HCT116 (cell line): Measurements from ENCODE around the gene PABPC3. TPM values are rescaled to one million over a fixed set of nuclear protein-coding genes. Genes with fewer than 3 reads are reported as not detected.

Experiments
- ATAC-seq: fragments of 200-7000 bp; cut with Tn5 transposase; 2 replicates; pipeline ENCODE4 v1.9.1; 2020; ENCODE audit warnings: mild to moderate bottlenecking, moderate library complexity
- BruUV-seq: library from RNA; stranded (reverse); fragments of 400-500 nt; replicated peaks from 2 replicates; lab custom pipeline; 2021; lab: Mats Ljungman, UMichigan
- CTCF ChIA-PET: fragments of 300-600 bp; sonication (Branson Sonifier 250); formaldehyde crosslinking; loops from one replicate; lab custom pipeline; 2021; ENCODE audit warnings: antibody characterized with exemption; lab: Charles Lee
- POLR2A ChIA-PET: fragments of 300-600, 350-600 bp; sonication (Branson Sonifier 250); formaldehyde crosslinking; loops from one replicate; lab custom pipeline; 2021; ENCODE audit warnings: antibody characterized with exemption; lab: Charles Lee
- RAD21 ChIA-PET, 2 experiments: fragments of 300-600 bp; sonication (Branson Sonifier 250); formaldehyde crosslinking; loops; one replicate each; lab custom pipeline; 2023; ENCODE audit warnings: low total read pairs in 2 of 2; ENCODE audit not compliant: uncharacterized antibody in 2 of 2, unreplicated experiment in 2 of 2, low non-redundant PET in 1 of 2; lab: Charles Lee
- DNase-seq: peaks from one replicate; pipeline ENCODE4 v3.0.0-alpha.2; 2010; ENCODE audit warnings: low read depth, low spot score
- H2AFZ ChIP-seq: fragments of 200-600 bp; shearing (Covaris generic), sonication (generic); 2 replicates; pipeline ENCODE4 v1.6.1; 2017; ENCODE audit warnings: low read depth, mixed run types, mixed read lengths, antibody characterized with exemption, low read length; ENCODE audit not compliant: poor library complexity, severe bottlenecking
- H3K27ac ChIP-seq: 2 replicates; pipeline ENCODE4 v1.5.1; 2012; ENCODE audit warnings: low read depth, low read length
- H3K27me3 ChIP-seq: fragments of 200-600 bp; sonication (generic); 2 replicates; pipeline ENCODE4 v1.6.1; 2016; ENCODE audit warnings: mixed run types, low read length, mixed read lengths; ENCODE audit not compliant: insufficient read depth
- H3K36me3 ChIP-seq, 2 experiments: fragments of 200-500 bp in 1 of 2; fragments of 200-600 bp in 1 of 2; sonication (Bioruptor generic) in 1 of 2; sonication (generic) in 1 of 2; 2 replicates each; pipeline versions ENCODE4 v1.5.1 to v1.6.1; 2014 to 2016; ENCODE audit warnings: low read length in 2 of 2, inconsistent platforms in 1 of 2, mixed read lengths in 1 of 2, mixed run types in 1 of 2; ENCODE audit not compliant: insufficient read depth in 2 of 2, control insufficient read depth in 1 of 2
- H3K4me1 ChIP-seq, 2 experiments: fragments of 200-600 bp in 1 of 2; sonication (generic) in 1 of 2; 2 replicates each; pipeline versions ENCODE4 v1.5.1 to v1.6.1; 2012 to 2017; ENCODE audit warnings: low read length in 2 of 2, inconsistent platforms in 1 of 2, mild to moderate bottlenecking in 1 of 2, mixed read lengths in 1 of 2, mixed run types in 1 of 2, moderate library complexity in 1 of 2; ENCODE audit not compliant: insufficient read depth in 2 of 2, control insufficient read depth in 1 of 2
- H3K4me2 ChIP-seq: fragments of 200-600 bp; sonication (generic); 2 replicates; pipeline ENCODE4 v1.6.1; 2017; ENCODE audit warnings: mixed run types, low read length, mixed read lengths
- H3K4me3 ChIP-seq, 2 experiments: fragments of 200-600 bp in 1 of 2; sonication (generic) in 1 of 2; replicated peaks in 1 of 2; 2 replicates each; pipeline ENCODE4 v1.5.1; 2011 to 2016; ENCODE audit warnings: low read length in 2 of 2, control low read depth in 1 of 2, low read depth in 1 of 2, mild to moderate bottlenecking in 1 of 2, mixed read lengths in 1 of 2, mixed run types in 1 of 2
- H3K79me2 ChIP-seq: fragments of 200-600 bp; sonication (generic); 2 replicates; pipeline ENCODE4 v1.6.1; 2017; ENCODE audit warnings: mild to moderate bottlenecking, mixed run types, low read length, moderate library complexity, mixed read lengths; ENCODE audit not compliant: insufficient read depth
- H3K9ac ChIP-seq: fragments of 200-600 bp; sonication (generic); 2 replicates; pipeline ENCODE4 v1.6.1; 2016; ENCODE audit warnings: low read length, mixed read lengths
- H3K9me2 ChIP-seq: fragments of 200-600 bp; sonication (generic), shearing (Covaris generic); 2 replicates; pipeline ENCODE4 v1.6.1; 2017; ENCODE audit warnings: mixed run types, mild to moderate bottlenecking, moderate library complexity; ENCODE audit not compliant: insufficient read depth
- H3K9me3 ChIP-seq, 2 experiments: fragments of 200-500 bp in 1 of 2; fragments of 200-600 bp in 1 of 2; sonication (Bioruptor generic) in 1 of 2; sonication (generic) in 1 of 2; 2 replicates each; pipeline ENCODE4 v1.6.1; 2014 to 2017; ENCODE audit warnings: low read length in 2 of 2, mixed read lengths in 2 of 2, inconsistent platforms in 1 of 2, low read depth in 1 of 2, mild to moderate bottlenecking in 1 of 2, mixed run types in 1 of 2, moderate library complexity in 1 of 2; ENCODE audit not compliant: control insufficient read depth in 1 of 2, insufficient read depth in 1 of 2
- H4K20me1 ChIP-seq: fragments of 200-600 bp; sonication (generic), shearing (Covaris generic); 2 replicates; pipeline ENCODE4 v1.6.1; 2017; ENCODE audit warnings: mixed run types, mild to moderate bottlenecking, moderate library complexity; ENCODE audit not compliant: insufficient read depth
- CEBPB ChIP-seq: IDR thresholded peaks from 2 replicates; pipeline ENCODE4 v1.6.1; 2012; ENCODE audit warnings: low read depth
- ELF1 ChIP-seq: IDR thresholded peaks from 2 replicates; pipeline ENCODE4 v1.6.1; 2012; ENCODE audit warnings: low read depth, borderline replicate concordance
- EZH2 ChIP-seq: fragments of 200-600 bp; sonication (generic); IDR thresholded peaks from 2 replicates; pipeline ENCODE4 v1.6.1; 2017; ENCODE audit warnings: antibody characterized with exemption, mixed run types
- EZH2phosphoT487 ChIP-seq: fragments of 200-600 bp; IDR thresholded peaks from 2 replicates; pipeline ENCODE4 v1.6.1; 2018; ENCODE audit warnings: antibody characterized with exemption, borderline replicate concordance
- FOSL1 ChIP-seq: IDR thresholded peaks from 2 replicates; pipeline ENCODE4 v1.6.1; 2012; ENCODE audit warnings: low read depth
- MAX ChIP-seq: IDR thresholded peaks from 2 replicates; pipeline ENCODE4 v1.6.1; 2012
- SIN3A ChIP-seq: IDR thresholded peaks from 2 replicates; pipeline ENCODE4 v1.6.1; 2012; ENCODE audit warnings: low read depth
- SP1 ChIP-seq: IDR thresholded peaks from 2 replicates; pipeline ENCODE4 v1.6.1; 2012; ENCODE audit warnings: low read depth
- SRF ChIP-seq: IDR thresholded peaks from 2 replicates; pipeline ENCODE4 v1.6.1; 2012; ENCODE audit warnings: low read depth
- intact Hi-C: fragments of 100-400 bp; cut with micrococcal nuclease; formaldehyde crosslinking; loops from 2 replicates; pipeline ENCODE4 v1.10.0; 2022
- total RNA-seq: library from RNA; stranded (reverse); gene quantifications from one replicate; pipeline ENCODE4 v1.2.1, GENCODE V29; 2021; ENCODE audit not compliant: unreplicated experiment
- TF ChIP-seq, protein P1 (sequence below), 3 experiments: fragments of 200-600 bp in 1 of 3; sonication (generic) in 1 of 3; IDR thresholded peaks in 2 of 3; conservative IDR thresholded peaks in 1 of 3; 2 replicates each; pipeline ENCODE4 v1.5.1; 2012 to 2017; ENCODE audit warnings: low read depth in 2 of 3, low read length in 2 of 3, antibody characterized with exemption in 1 of 3, borderline replicate concordance in 1 of 3, control low read depth in 1 of 3, mild to moderate bottlenecking in 1 of 3, mixed read lengths in 1 of 3, mixed run types in 1 of 3, moderate library complexity in 1 of 3; ENCODE audit not compliant: insufficient read depth in 1 of 3

Gene PABPC3
- total RNA-seq, 1 experiment from 2014 or later = 0.59 TPM

- ATAC-seq (no peak), DNase-seq (no peak)
- Histone ChIP-seq H4K20me1 (no peaks in the 10 kb centered on the region), H3K79me2 (no peaks in the 10 kb centered on the region), H3K27me3 (peaks cover 14% of the 10 kb centered on the region), H3K4me1 (no peaks in the 10 kb centered on the region), H3K9me2 (no peaks in the 10 kb centered on the region), H3K4me3 (no peak overlapping the region), H3K9me3 (0 out of 4 replicates have a peak, but pooled peaks cover 0 to 3% of the 10 kb centered on the region in 2 experiments), H3K27ac (no peak overlapping the region), H3K9ac (no peak overlapping the region), H3K4me2 (no peak overlapping the region), H2AFZ (no peak overlapping the region), H3K36me3 (no peaks in the 10 kb centered on the region)
- CTCF ChIA-PET = interaction anchor here (0.9 kb wide), 1 partner anchor 9 kb away, joined by 3 read pairs; no protein-coding TSS in a partner anchor
- TF ChIP-seq, protein P1, sequence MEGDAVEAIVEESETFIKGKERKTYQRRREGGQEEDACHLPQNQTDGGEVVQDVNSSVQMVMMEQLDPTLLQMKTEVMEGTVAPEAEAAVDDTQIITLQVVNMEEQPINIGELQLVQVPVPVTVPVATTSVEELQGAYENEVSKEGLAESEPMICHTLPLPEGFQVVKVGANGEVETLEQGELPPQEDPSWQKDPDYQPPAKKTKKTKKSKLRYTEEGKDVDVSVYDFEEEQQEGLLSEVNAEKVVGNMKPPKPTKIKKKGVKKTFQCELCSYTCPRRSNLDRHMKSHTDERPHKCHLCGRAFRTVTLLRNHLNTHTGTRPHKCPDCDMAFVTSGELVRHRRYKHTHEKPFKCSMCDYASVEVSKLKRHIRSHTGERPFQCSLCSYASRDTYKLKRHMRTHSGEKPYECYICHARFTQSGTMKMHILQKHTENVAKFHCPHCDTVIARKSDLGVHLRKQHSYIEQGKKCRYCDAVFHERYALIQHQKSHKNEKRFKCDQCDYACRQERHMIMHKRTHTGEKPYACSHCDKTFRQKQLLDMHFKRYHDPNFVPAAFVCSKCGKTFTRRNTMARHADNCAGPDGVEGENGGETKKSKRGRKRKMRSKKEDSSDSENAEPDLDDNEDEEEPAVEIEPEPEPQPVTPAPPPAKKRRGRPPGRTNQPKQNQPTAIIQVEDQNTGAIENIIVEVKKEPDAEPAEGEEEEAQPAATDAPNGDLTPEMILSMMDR (IDR thresholded peaks at IDR 0.05 in 2 of 3, conservative IDR thresholded peaks at IDR 0.05 in 1 of 3; ENCODE audit: borderline replicate concordance in 1 of 3, insufficient read depth in 1 of 3, low read depth in 2 of 3, low read length in 2 of 3) = no peak
- no peak for TF ChIP-seq FOSL1
- TF ChIP-seq EZH2 = no peak
- TF ChIP-seq SP1 = no peak
- TF ChIP-seq SRF = no peak
- TF ChIP-seq ELF1 = no peak
- TF ChIP-seq SIN3A = no peak
- no peak for TF ChIP-seq EZH2phosphoT487
- TF ChIP-seq MAX = no peak
- TF ChIP-seq CEBPB = no peak
- no TSS peak for BruUV-seq
- intact Hi-C loops = no loop called here
- POLR2A ChIA-PET = no interaction called here
- RAD21 ChIA-PET = no interaction called here
These were observed 49.5 kb upstream of the PABPC3 start for GRCh38 chr13:25046274-25046984.
